Erythroblast (primary cell): ENCODE data around the gene CACNA2D2.

ENCODE experiments used
- GATA1 ChIP-seq: IDR thresholded peaks from 2 replicates; pipeline ENCODE4 v1.6.1; 2011; ENCODE audit warnings: low read depth, mild to moderate bottlenecking, control low read depth, low read length, moderate library complexity
- POLR2A ChIP-seq: IDR thresholded peaks from 2 replicates; pipeline ENCODE4 v1.6.1; 2011; ENCODE audit warnings: mild to moderate bottlenecking, low read length

DNA sequence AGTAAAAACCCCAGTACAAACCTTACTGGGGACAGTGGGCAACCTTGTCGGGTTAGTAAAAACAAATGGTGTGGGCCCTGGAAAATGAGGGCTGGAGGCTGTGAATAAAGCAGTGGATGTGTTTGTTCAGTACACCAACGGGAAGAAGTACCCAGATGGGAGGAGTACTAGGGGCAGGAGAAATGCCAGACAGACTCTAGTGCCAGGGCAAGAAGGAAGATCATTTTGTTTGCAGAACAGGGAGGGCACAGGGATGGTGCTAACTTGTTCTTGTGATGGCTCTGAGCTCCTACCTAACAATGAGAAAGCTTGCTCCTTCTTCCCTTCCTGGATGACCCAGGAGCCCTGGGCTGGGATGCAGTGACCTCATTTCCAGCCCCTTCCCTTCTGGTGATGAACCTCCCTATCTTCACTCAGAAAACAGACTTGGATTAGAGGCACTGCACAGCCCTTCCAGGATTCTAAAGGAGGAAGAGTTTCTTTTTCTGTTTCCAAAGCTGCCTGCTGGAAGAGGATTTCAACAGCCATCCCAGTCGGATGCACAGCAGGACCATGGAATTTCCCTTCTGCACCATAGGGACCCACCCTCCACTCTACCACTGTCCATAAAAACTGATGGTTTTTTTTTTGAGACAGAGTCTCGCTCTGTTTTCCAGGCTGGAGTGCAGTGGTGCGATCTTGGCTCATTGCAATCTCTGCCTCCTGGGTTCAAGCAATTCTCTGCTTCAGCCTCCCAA, 168.9 kb downstream of the CACNA2D2 start:
- TF ChIP-seq POLR2A (no peak), GATA1 (no peak)
